GM12878 (cell line): ENCODE data around the gene PPP3CA. TPM values are rescaled to one million over a fixed set of nuclear protein-coding genes. Genes with fewer than 3 reads are reported as not detected.

ENCODE experiments used
- ATAC-seq: fragments of 200-7000 bp; cut with Tn5 transposase; 3 replicates; pipeline ENCODE4 v1.9.1; 2020; ENCODE audit warnings: mild to moderate bottlenecking, moderate library complexity
- BruUV-seq: library from RNA; stranded (reverse); fragments of 400-500 nt; replicated peaks from 2 replicates; lab custom pipeline; 2021; lab: Mats Ljungman, UMichigan
- CTCF ChIA-PET: fragments of 300-600 bp; sonication (Branson Sonifier 250); formaldehyde crosslinking; extraction: SDS; loops from one replicate; lab custom pipeline; 2021; ENCODE audit warnings: inconsistent platforms; lab: Yijun Ruan, JAX
- POLR2A ChIA-PET: fragments of 350-600 bp; formaldehyde crosslinking; extraction: SDS; loops from one replicate; lab custom pipeline; 2021; ENCODE audit warnings: inconsistent platforms; lab: Charles Lee
- RAD21 ChIA-PET: fragments of 300-600 bp; sonication (Branson Sonifier 250); formaldehyde crosslinking; loops from one replicate; lab custom pipeline; 2023; ENCODE audit warnings: antibody characterized with exemption; ENCODE audit not compliant: unreplicated experiment; lab: Charles Lee
- SMC1A ChIA-PET: fragments of 300-600 bp; sonication (Branson Sonifier 250); formaldehyde crosslinking; loops from one replicate; lab custom pipeline; 2023; ENCODE audit not compliant: unreplicated experiment, uncharacterized antibody; lab: Charles Lee
- DNase-seq: peaks from one replicate; pipeline ENCODE4 v3.0.0-alpha.2; 2011; ENCODE audit warnings: low read depth, low spot score
- FAIRE-seq: peaks from 3 replicates; lab custom pipeline; 2011; peaks lifted over from hg19 to GRCh38; lab: Jason Lieb, UNC
- H2AFZ ChIP-seq: 2 replicates; pipeline ENCODE4 v1.6.0; 2011; ENCODE audit warnings: low read depth, low read length, control low read depth; ENCODE audit not compliant: control insufficient read depth
- H3K27ac ChIP-seq: 2 replicates; pipeline ENCODE4 v1.5.1; 2011; ENCODE audit warnings: control low read depth; ENCODE audit not compliant: control insufficient read depth, insufficient read depth
- H3K27me3 ChIP-seq, 2 experiments: replicated peaks in 1 of 2; 2 replicates each; pipeline versions ENCODE4 v1.6.0 to v1.6.1; 2011; ENCODE audit warnings: low read length in 1 of 2; ENCODE audit not compliant: control insufficient read depth in 2 of 2, insufficient read depth in 2 of 2
- H3K36me3 ChIP-seq, 2 experiments: 2 replicates each; pipeline ENCODE4 v1.5.1; 2011; ENCODE audit warnings: low read length in 1 of 2; ENCODE audit not compliant: control insufficient read depth in 2 of 2, insufficient read depth in 2 of 2
- H3K4me1 ChIP-seq: 2 replicates; pipeline ENCODE4 v1.6.1; 2011; ENCODE audit warnings: mild to moderate bottlenecking, low read length, moderate library complexity, mixed read lengths; ENCODE audit not compliant: control insufficient read depth, insufficient read depth
- H3K4me2 ChIP-seq: 2 replicates; pipeline ENCODE4 v1.6.0; 2011; ENCODE audit warnings: control low read depth; ENCODE audit not compliant: control insufficient read depth, insufficient read depth
- H3K4me3 ChIP-seq: fragments of 200-600 bp; sonication (generic); 2 replicates; pipeline ENCODE4 v1.5.1; 2016
- H3K79me2 ChIP-seq: 2 replicates; pipeline ENCODE4 v1.6.0; 2011; ENCODE audit warnings: low read length; ENCODE audit not compliant: control insufficient read depth, insufficient read depth
- H3K9ac ChIP-seq: 2 replicates; pipeline ENCODE4 v1.8.0; 2011; ENCODE audit warnings: low read length, control low read depth, mixed read lengths; ENCODE audit not compliant: control insufficient read depth, insufficient read depth
- H3K9me3 ChIP-seq: replicated peaks from 3 replicates; pipeline ENCODE4 v1.5.1; 2011; ENCODE audit warnings: mild to moderate bottlenecking, low read length; ENCODE audit not compliant: control insufficient read depth, insufficient read depth
- H4K20me1 ChIP-seq: 2 replicates; pipeline ENCODE4 v1.6.0; 2011; ENCODE audit not compliant: control insufficient read depth, insufficient read depth
- BHLHE40 ChIP-seq, 2 experiments: fragments of 450-650 bp in 1 of 2; IDR thresholded peaks; 2 replicates each; pipeline ENCODE4 v1.6.1; 2011 to 2017; ENCODE audit warnings: low read depth in 2 of 2, borderline replicate concordance in 1 of 2, improper control_type of control experiment in 1 of 2, low read length in 1 of 2, mild to moderate bottlenecking in 1 of 2
- CHD4 ChIP-seq: fragments of 200-600 bp; sonication (generic); IDR thresholded peaks from 2 replicates; pipeline ENCODE4 v1.6.1; 2016; ENCODE audit warnings: mild to moderate bottlenecking
- HDGF ChIP-seq: fragments of 450-650 bp; IDR thresholded peaks from 2 replicates; pipeline ENCODE4 v1.6.1; 2016; ENCODE audit warnings: antibody characterized with exemption
- KDM1A ChIP-seq: fragments of 200-600 bp; sonication (generic); IDR thresholded peaks from 2 replicates; pipeline ENCODE4 v1.6.1; 2016; ENCODE audit warnings: borderline replicate concordance
- PAX8 ChIP-seq: fragments of 450-650 bp; IDR thresholded peaks from 2 replicates; pipeline ENCODE4 v1.6.1; 2017; ENCODE audit warnings: mild to moderate bottlenecking, moderate library complexity
- RELA ChIP-seq: fragments of 450-650 bp; IDR thresholded peaks from 2 replicates; pipeline ENCODE4 v1.8.0; 2014; ENCODE audit warnings: borderline replicate concordance; ENCODE audit not compliant: partially characterized antibody
- TAF1 ChIP-seq: IDR thresholded peaks from 2 replicates; pipeline ENCODE4 v1.6.1; 2011; ENCODE audit warnings: mild to moderate bottlenecking, low read depth, low read length, borderline replicate concordance
- ZZZ3 ChIP-seq: IDR thresholded peaks from 2 replicates; pipeline ENCODE4 v1.6.1; 2011; ENCODE audit warnings: low read depth; ENCODE audit not compliant: control insufficient read depth, insufficient read length
- WGBS: methylation state at CpG from one replicate; pipeline ENCODE4 v1.1.6; 2016; ENCODE audit warnings: low lambda C conversion rate; ENCODE audit not compliant: insufficient replicate concordance, insufficient coverage; ENCODE audit errors: missing lambda C conversion rate; 5-methylcytosine and 5-hydroxymethylcytosine counted together
- in situ Hi-C: fragments of 300-500 bp; cut with MboI; formaldehyde crosslinking; loops from 9 replicates; pipeline ENCODE4 v1.14.3; 2018; ENCODE audit warnings: mixed read lengths
- intact Hi-C: fragments of 100-400 bp; cut with micrococcal nuclease; formaldehyde crosslinking; loops from one replicate; pipeline ENCODE4 v1.14.2; 2022; ENCODE audit not compliant: unreplicated experiment
- polyA plus RNA-seq, 11 experiments: library from polyadenylated mRNA; depleted of rRNA in 4 of 11; unstranded in 6 of 11; stranded (reverse) in 5 of 11; fragments of >200 nt; fragmentation: Nextera tagmentation in 4 of 11; fragmentation: Illumina TruSeq in 1 of 11; extraction: Ambion mirVana in 4 of 11; extraction: Trizol in 1 of 11; gene quantifications; 1 replicate in 1 of 11; 2 replicates in 10 of 11; pipeline versions ENCODE4 v1.2.1 to v1.2.3, GENCODE V29; 2011 to 2016; ENCODE audit warnings: inconsistent platforms in 2 of 11, missing spikeins in 2 of 11, low read depth in 1 of 11
- total RNA-seq, 4 experiments: library from RNA; depleted of rRNA in 3 of 4; stranded (reverse); fragments of >200 nt in 3 of 4; fragmentation: Illumina TruSeq in 1 of 4; extraction: Trizol in 1 of 4; gene quantifications; 2 replicates each; pipeline versions ENCODE4 v1.2.1 to v1.2.3, GENCODE V29; 2013 to 2021
- TF ChIP-seq, protein P1 (sequence below): IDR thresholded peaks from 2 replicates; pipeline ENCODE4 v1.6.1; 2011; ENCODE audit warnings: low read depth, low read length, improper control_type of control experiment, borderline replicate concordance

The PPP3CA gene
- total and polyA plus RNA-seq, 10 of the 15 experiments (the other 5 are each of a cell fraction or from before 2014, with no cell fraction given), result 0.33 to 9.0 (median 1.0) TPM

DNA sequence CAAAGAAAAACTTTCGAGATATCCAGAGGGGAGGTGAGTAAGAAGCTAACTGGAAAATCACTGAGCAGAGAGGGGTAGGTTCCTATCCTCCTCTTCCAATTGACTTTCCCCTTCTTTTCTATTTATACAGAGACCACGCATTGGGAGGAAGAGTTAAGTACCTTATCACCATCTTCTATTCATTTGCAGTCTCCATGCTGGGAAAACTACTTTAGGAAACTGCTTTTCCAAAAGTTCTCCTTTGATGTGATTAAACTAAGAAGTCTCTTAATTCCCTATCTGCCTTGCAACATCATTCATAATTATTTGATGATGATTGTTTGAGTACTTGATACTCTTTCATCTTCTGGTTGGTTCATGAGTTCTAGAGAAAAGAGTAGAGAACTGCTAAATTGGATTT, 306.6 kb downstream of the PPP3CA start:
- ATAC-seq (no peak), FAIRE-seq (no peak), DNase-seq (no peak)
- Histone ChIP-seq H3K79me2 (no peaks in the 10 kb centered on the region), H2AFZ (no peak overlapping the region), H3K36me3 (no peaks in the 10 kb centered on the region), H3K4me3 (no peak overlapping the region), H3K4me2 (no peak overlapping the region), H3K9me3 (no peaks in the 10 kb centered on the region), H3K4me1 (no peaks in the 10 kb centered on the region; the same call in 1 of the 2 replicates), H3K9ac (no peak overlapping the region), H3K27me3 (no peaks in the 10 kb centered on the region), H4K20me1 (no peaks in the 10 kb centered on the region)
- ChIA-PET RAD21 (no interaction called here), POLR2A (interaction anchor here (0.6 kb wide), 1 partner anchor 21 kb away, joined by 5 read pairs; no protein-coding TSS in a partner anchor), SMC1A (interaction anchor here (2.1 kb wide), 1 partner anchor 9 kb away, joined by 5 read pairs; no protein-coding TSS in a partner anchor), CTCF (interaction anchor here (0.5 kb wide), 1 partner anchor 65 kb away, joined by 3 read pairs; no protein-coding TSS in a partner anchor)
- no TSS peak for BruUV-seq
- in situ Hi-C loops (no loop called here), intact Hi-C loops (no loop called here)
- TF ChIP-seq KDM1A (no peak), RELA (no peak), PAX8 (no peak), CHD4 (no peak), HDGF (no peak), ZZZ3 (no peak), BHLHE40 (IDR thresholded peaks at IDR 0.05; ENCODE audit: borderline replicate concordance in 1 of 2, low read depth in 2 of 2, low read length in 1 of 2) (no peak), TAF1 (no peak)
- TF ChIP-seq, protein P1, sequence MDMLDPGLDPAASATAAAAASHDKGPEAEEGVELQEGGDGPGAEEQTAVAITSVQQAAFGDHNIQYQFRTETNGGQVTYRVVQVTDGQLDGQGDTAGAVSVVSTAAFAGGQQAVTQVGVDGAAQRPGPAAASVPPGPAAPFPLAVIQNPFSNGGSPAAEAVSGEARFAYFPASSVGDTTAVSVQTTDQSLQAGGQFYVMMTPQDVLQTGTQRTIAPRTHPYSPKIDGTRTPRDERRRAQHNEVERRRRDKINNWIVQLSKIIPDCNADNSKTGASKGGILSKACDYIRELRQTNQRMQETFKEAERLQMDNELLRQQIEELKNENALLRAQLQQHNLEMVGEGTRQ, result no peak
- TF ChIP-seq, all 136 proteins: peak for 0
- 79% methylated on average over 2 of the region's 2 CpGs for WGBS
- H3K27ac ChIP-seq, result no peak overlapping the region
